ENCODE results near the gene RIMS1.

Gene RIMS1

DNA sequence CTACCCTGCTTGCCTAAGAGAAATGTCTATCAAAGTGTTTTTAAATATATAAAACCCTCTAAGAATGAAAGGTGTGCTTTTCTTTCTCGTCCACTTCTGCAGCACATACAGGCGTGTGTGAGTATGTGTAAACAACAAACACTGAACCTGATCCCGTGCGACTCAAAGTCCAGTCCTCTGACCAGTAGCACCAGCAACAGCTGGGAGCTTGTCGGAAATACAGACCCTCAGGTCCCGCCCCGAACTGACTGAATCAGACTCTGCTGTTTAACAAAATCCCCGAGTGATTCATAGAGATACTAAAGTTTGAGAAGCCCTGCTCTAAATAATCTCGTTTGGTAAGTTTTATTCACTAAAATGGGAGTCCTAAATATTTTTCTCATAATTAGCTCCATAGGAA, 527.5 kb downstream of the RIMS1 start:
- in situ Hi-C loops (cut with MboI; ENCODE audit: low sequenced_read_pairs, unreplicated experiment), result loop anchor here (10.0 to 25.0 kb wide), 2 partner anchors 761 to 923 kb away; no protein-coding TSS in a partner anchor
- TF ChIP-seq, protein P1, sequence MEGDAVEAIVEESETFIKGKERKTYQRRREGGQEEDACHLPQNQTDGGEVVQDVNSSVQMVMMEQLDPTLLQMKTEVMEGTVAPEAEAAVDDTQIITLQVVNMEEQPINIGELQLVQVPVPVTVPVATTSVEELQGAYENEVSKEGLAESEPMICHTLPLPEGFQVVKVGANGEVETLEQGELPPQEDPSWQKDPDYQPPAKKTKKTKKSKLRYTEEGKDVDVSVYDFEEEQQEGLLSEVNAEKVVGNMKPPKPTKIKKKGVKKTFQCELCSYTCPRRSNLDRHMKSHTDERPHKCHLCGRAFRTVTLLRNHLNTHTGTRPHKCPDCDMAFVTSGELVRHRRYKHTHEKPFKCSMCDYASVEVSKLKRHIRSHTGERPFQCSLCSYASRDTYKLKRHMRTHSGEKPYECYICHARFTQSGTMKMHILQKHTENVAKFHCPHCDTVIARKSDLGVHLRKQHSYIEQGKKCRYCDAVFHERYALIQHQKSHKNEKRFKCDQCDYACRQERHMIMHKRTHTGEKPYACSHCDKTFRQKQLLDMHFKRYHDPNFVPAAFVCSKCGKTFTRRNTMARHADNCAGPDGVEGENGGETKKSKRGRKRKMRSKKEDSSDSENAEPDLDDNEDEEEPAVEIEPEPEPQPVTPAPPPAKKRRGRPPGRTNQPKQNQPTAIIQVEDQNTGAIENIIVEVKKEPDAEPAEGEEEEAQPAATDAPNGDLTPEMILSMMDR (IDR thresholded peaks at IDR 0.05; ENCODE audit: borderline replicate concordance, control extremely low read depth, extremely low read depth, insufficient read depth, missing control alignments), result no peak
- no peak for DNase-seq (ENCODE audit: low spot score)

DNA sequence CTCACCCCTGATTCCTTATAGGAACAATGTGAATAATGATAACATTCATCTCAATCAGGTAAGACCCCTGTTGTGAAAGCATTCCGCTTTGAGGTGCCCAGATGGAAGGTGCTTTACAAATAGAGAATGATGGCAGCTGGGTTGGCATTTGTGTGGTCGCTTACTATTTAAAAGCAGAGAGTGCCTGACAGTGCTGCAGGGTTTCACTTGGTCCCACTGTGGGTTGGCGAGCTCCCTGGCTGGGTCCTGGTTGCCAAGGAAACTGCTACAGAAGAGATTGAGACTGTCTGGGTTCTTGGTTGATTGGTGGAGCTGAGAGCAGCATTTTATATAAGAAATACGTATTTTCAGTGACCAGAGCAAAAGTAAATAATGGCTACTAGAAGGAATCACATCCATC, 528.3 kb downstream of the RIMS1 start:
- DNase-seq (ENCODE audit: low spot score), result no peak
- TF ChIP-seq, protein P1 (IDR thresholded peaks at IDR 0.05; ENCODE audit: borderline replicate concordance, control extremely low read depth, extremely low read depth, insufficient read depth, missing control alignments), result no peak
- in situ Hi-C loops (cut with MboI; ENCODE audit: low sequenced_read_pairs, unreplicated experiment), result loop anchor here (10.0 to 25.0 kb wide), 2 partner anchors 760 to 923 kb away; no protein-coding TSS in a partner anchor

DNA sequence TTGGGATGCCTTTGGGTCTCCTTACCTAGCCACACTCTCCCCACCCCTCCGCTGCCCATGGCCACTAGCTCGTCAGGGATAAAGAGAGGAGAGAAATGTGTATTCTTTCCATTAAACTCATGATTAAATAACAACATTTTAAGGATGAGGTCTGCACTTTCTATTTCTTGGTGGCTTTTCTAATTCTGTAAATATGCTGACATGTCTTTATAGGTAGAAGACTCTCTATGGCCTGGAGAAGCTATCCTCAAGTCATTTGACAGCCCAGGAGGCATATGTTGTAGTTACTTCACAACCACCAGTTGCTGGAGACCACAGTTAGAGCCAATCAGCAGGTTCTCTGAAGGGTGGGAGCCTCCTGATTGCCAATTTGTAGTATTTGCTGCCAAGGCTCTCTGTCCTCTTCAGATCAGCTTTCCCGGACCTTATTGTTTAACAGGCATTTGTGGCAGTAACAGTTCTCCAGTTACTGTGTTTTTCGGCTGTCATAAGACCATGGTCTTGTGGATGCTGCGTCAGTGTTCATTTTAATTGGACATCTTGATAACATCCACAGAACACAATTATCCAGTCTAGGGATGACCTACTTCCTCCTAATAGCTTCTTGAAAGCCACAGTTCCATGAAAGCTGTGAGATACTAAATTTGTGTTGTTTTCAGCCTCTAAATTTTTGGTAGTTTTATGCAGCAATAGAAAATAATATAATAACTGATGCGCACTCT, 530.6 kb downstream of the RIMS1 start:
- no peak for DNase-seq (ENCODE audit: low spot score)
- TF ChIP-seq, protein P1 (IDR thresholded peaks at IDR 0.05; ENCODE audit: borderline replicate concordance, control extremely low read depth, extremely low read depth, insufficient read depth, missing control alignments), result no peak
- in situ Hi-C loops (cut with MboI; ENCODE audit: low sequenced_read_pairs, unreplicated experiment), result loop anchor here (10.0 to 25.0 kb wide), 2 partner anchors 758 to 920 kb away; no protein-coding TSS in a partner anchor

DNA sequence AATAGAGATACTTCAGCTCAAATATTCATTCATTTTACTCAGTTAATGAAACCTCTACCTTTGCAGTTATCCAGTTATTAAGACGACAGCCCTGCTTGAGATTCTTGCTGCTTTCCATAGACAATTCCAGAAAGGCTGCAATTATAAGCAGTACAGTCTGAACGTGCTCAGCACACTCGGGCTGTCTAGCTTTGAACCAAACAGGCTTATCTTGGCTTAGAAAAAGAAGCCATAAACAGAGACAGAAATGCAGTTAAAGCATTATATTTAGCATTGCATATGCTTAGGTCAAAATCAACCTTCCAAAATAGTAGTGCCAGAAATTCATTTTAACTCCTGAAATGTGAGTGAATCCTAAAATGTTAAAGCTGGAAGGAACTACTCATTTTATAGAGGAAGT, 531.4 kb downstream of the RIMS1 start:
- TF ChIP-seq, protein P1 (IDR thresholded peaks at IDR 0.05; ENCODE audit: borderline replicate concordance, control extremely low read depth, extremely low read depth, insufficient read depth, missing control alignments), result no peak
- no peak for DNase-seq (ENCODE audit: low spot score)
- in situ Hi-C loops (cut with MboI; ENCODE audit: low sequenced_read_pairs, unreplicated experiment), result loop anchor here (10.0 to 25.0 kb wide), 2 partner anchors 757 to 920 kb away; no protein-coding TSS in a partner anchor

GRCh38 chr6:72418495-72418894, 532.1 kb downstream of the RIMS1 start:
- in situ Hi-C loops (cut with MboI; ENCODE audit: low sequenced_read_pairs, unreplicated experiment), result loop anchor here (10.0 to 25.0 kb wide), 2 partner anchors 756 to 919 kb away; no protein-coding TSS in a partner anchor
- DNase-seq (ENCODE audit: low spot score), result no peak
- TF ChIP-seq, protein P1 (IDR thresholded peaks at IDR 0.05; ENCODE audit: borderline replicate concordance, control extremely low read depth, extremely low read depth, insufficient read depth, missing control alignments), result no peak

GRCh38 chr6:72419966-72420365, 533.6 kb downstream of the RIMS1 start:
- in situ Hi-C loops (cut with MboI; ENCODE audit: low sequenced_read_pairs, unreplicated experiment), result loop anchor here (10.0 to 25.0 kb wide), 2 partner anchors 755 to 917 kb away; no protein-coding TSS in a partner anchor
- TF ChIP-seq, protein P1 (IDR thresholded peaks at IDR 0.05; ENCODE audit: borderline replicate concordance, control extremely low read depth, extremely low read depth, insufficient read depth, missing control alignments), result no peak
- no peak for DNase-seq (ENCODE audit: low spot score)

Data from GM13976 (cell line).